SK-N-SH (cell line): Measurements from ENCODE around the gene EIPR1. TPM values are rescaled to one million over a fixed set of nuclear protein-coding genes. Genes with fewer than 3 reads are reported as not detected.

ENCODE experiments used
- CTCF ChIA-PET: fragments of 300-600, 350-600 bp; formaldehyde crosslinking; extraction: SDS; loops from one replicate; lab custom pipeline; 2021; lab: Yijun Ruan, JAX
- POLR2A ChIA-PET: fragments of 350-600 bp; sonication (Branson Sonifier 250); formaldehyde crosslinking; extraction: SDS; loops from one replicate; lab custom pipeline; 2020; ENCODE audit warnings: antibody characterized with exemption, inconsistent platforms; lab: Yijun Ruan, JAX
- DNase-seq: peaks from one replicate; pipeline ENCODE4 v3.0.0; 2012
- H2AFZ ChIP-seq: fragments of 200-600 bp; sonication (generic); 2 replicates; pipeline ENCODE4 v1.8.1; 2016; ENCODE audit warnings: antibody characterized with exemption, mild to moderate bottlenecking, low read depth
- H3F3A ChIP-seq: fragments of 200-600 bp; sonication (generic); replicated peaks from 2 replicates; pipeline ENCODE3; 2016; ENCODE audit warnings: antibody characterized with exemption, mild to moderate bottlenecking; ENCODE audit not compliant: insufficient read depth
- H3K27ac ChIP-seq, 2 experiments: fragments of 200-500 bp in 1 of 2; fragments of 200-600 bp in 1 of 2; sonication (Bioruptor generic) in 1 of 2; sonication (generic), shearing (Covaris generic) in 1 of 2; 2 replicates each; pipeline versions ENCODE4 v1.5.1 to v1.6.1; 2014 to 2016; ENCODE audit warnings: low read depth in 2 of 2, inconsistent platforms in 1 of 2, low read length in 1 of 2, mild to moderate bottlenecking in 1 of 2, mixed read lengths in 1 of 2
- H3K27me3 ChIP-seq: fragments of 200-600 bp; sonication (generic), shearing (Covaris generic); 2 replicates; pipeline ENCODE4 v1.6.1; 2016; ENCODE audit warnings: mixed run types; ENCODE audit not compliant: insufficient read depth
- H3K36me3 ChIP-seq, 2 experiments: fragments of 200-500 bp in 1 of 2; fragments of 200-600 bp in 1 of 2; sonication (Bioruptor generic) in 1 of 2; sonication (generic) in 1 of 2; replicated peaks in 1 of 2; 2 replicates each; pipeline versions ENCODE3 to v1.5.1; 2014 to 2016; ENCODE audit warnings: low read length in 1 of 2, mild to moderate bottlenecking in 1 of 2; ENCODE audit not compliant: insufficient read depth in 2 of 2, control insufficient read depth in 1 of 2
- H3K4me1 ChIP-seq, 2 experiments: fragments of 200-500 bp in 1 of 2; fragments of 200-600 bp in 1 of 2; sonication (Bioruptor generic) in 1 of 2; sonication (generic), shearing (Covaris generic) in 1 of 2; 2 replicates each; pipeline versions ENCODE4 v1.5.1 to v1.6.1; 2014 to 2016; ENCODE audit warnings: low read depth in 1 of 2, low read length in 1 of 2, mixed run types in 1 of 2; ENCODE audit not compliant: insufficient read depth in 2 of 2, control insufficient read depth in 1 of 2
- H3K4me2 ChIP-seq: fragments of 200-600 bp; sonication (generic), shearing (Covaris generic); 2 replicates; pipeline ENCODE4 v1.6.1; 2017; ENCODE audit warnings: mixed run types
- H3K4me3 ChIP-seq, 2 experiments: fragments of 200-500 bp in 1 of 2; fragments of 200-600 bp in 1 of 2; sonication (Bioruptor generic) in 1 of 2; sonication (generic), shearing (Covaris generic) in 1 of 2; 2 replicates each; pipeline versions ENCODE4 v1.5.1 to v1.8.1; 2014 to 2016; ENCODE audit warnings: low read depth in 2 of 2, inconsistent platforms in 1 of 2, low read length in 1 of 2, mild to moderate bottlenecking in 1 of 2, mixed read lengths in 1 of 2, moderate library complexity in 1 of 2
- H3K79me2 ChIP-seq: fragments of 200-600 bp; sonication (generic); 2 replicates; pipeline ENCODE4 v1.8.1; 2017; ENCODE audit warnings: mild to moderate bottlenecking; ENCODE audit not compliant: insufficient read depth
- H3K9ac ChIP-seq: fragments of 200-600 bp; sonication (generic); 2 replicates; pipeline ENCODE4 v1.6.1; 2017; ENCODE audit warnings: mixed run types
- H3K9me2 ChIP-seq: fragments of 200-600 bp; sonication (generic); 2 replicates; pipeline ENCODE4 v1.6.1; 2017; ENCODE audit warnings: mixed run types
- H3K9me3 ChIP-seq: fragments of 200-600 bp; sonication (generic); 2 replicates; pipeline ENCODE4 v1.6.1; 2017; ENCODE audit warnings: mixed run types, mild to moderate bottlenecking, moderate library complexity
- H4K20me1 ChIP-seq: fragments of 200-600 bp; sonication (generic); 2 replicates; pipeline ENCODE4 v1.6.1; 2017; ENCODE audit warnings: mild to moderate bottlenecking, mixed run types; ENCODE audit not compliant: insufficient read depth
- EP300 ChIP-seq, 2 experiments: IDR thresholded peaks; 2 replicates each; pipeline versions ENCODE4 v1.4.0 to v1.6.1; 2012; ENCODE audit warnings: borderline replicate concordance in 1 of 2, low read depth in 1 of 2, low read length in 1 of 2
- EZH2phosphoT487 ChIP-seq: fragments of 200-600 bp; sonication (generic); IDR thresholded peaks from 2 replicates; pipeline ENCODE4 v1.6.1; 2017; ENCODE audit warnings: low read depth, mixed run types, mild to moderate bottlenecking, antibody characterized with exemption, moderate library complexity, borderline replicate concordance
- FOSL2 ChIP-seq: IDR thresholded peaks from 2 replicates; pipeline ENCODE4 v1.4.0; 2012; ENCODE audit warnings: low read depth, mild to moderate bottlenecking, moderate library complexity, borderline replicate concordance
- FOXM1 ChIP-seq: IDR thresholded peaks from 2 replicates; pipeline ENCODE4 v1.4.0; 2012; ENCODE audit warnings: low read depth, mild to moderate bottlenecking
- JUND ChIP-seq: IDR thresholded peaks from 2 replicates; pipeline ENCODE4 v1.4.0; 2012
- NFIC ChIP-seq: IDR thresholded peaks from 2 replicates; pipeline ENCODE4 v1.4.0; 2012; ENCODE audit warnings: borderline replicate concordance
- NRF1 ChIP-seq: IDR thresholded peaks from 2 replicates; pipeline ENCODE4 v1.6.1; 2012; ENCODE audit warnings: low read depth, mild to moderate bottlenecking, low read length
- RAD21 ChIP-seq: IDR thresholded peaks from 2 replicates; pipeline ENCODE4 v1.6.1; 2012; ENCODE audit warnings: mild to moderate bottlenecking, low read length
- RCOR1 ChIP-seq: fragments of 150-350 bp; IDR thresholded peaks from 2 replicates; pipeline ENCODE4 v1.6.1; 2017; ENCODE audit warnings: antibody characterized with exemption, low read length
- RFX5 ChIP-seq: IDR thresholded peaks from 2 replicates; pipeline ENCODE4 v1.6.1; 2012; ENCODE audit warnings: mild to moderate bottlenecking, improper control_type of control experiment, low read length
- RXRA ChIP-seq: IDR thresholded peaks from 2 replicates; pipeline ENCODE4 v1.4.0; 2012; ENCODE audit warnings: low read depth, mild to moderate bottlenecking, borderline replicate concordance
- SMC3 ChIP-seq: IDR thresholded peaks from 2 replicates; pipeline ENCODE4 v1.6.1; 2012; ENCODE audit warnings: low read depth, low read length, improper control_type of control experiment
- TAF1 ChIP-seq: IDR thresholded peaks from 2 replicates; pipeline ENCODE4 v1.6.1; 2012; ENCODE audit warnings: low read depth, mild to moderate bottlenecking, low read length, moderate library complexity, borderline replicate concordance
- WGBS: methylation state at CpG from one replicate; pipeline ENCODE4 v1.1.6; 2017; ENCODE audit warnings: low lambda C conversion rate; 5-methylcytosine and 5-hydroxymethylcytosine counted together
- polyA plus RNA-seq, 3 experiments: library from polyadenylated mRNA; depleted of rRNA; stranded (reverse); fragments of >200 nt; gene quantifications; 2 replicates each; pipeline ENCODE4 v1.2.3, GENCODE V29; 2012
- TF ChIP-seq, protein P1 (sequence below): IDR thresholded peaks from 2 replicates; pipeline ENCODE4 v1.4.0; 2012; ENCODE audit warnings: low read depth, borderline replicate concordance
- TF ChIP-seq, protein P2 (sequence below): fragments of 150-350 bp; IDR thresholded peaks from 2 replicates; pipeline ENCODE4 v1.6.1; 2017; ENCODE audit warnings: antibody characterized with exemption, low read length, low read depth, borderline replicate concordance
- TF ChIP-seq, protein P3 (sequence below): IDR thresholded peaks from 2 replicates; pipeline ENCODE4 v1.4.0; 2012; ENCODE audit warnings: low read depth, borderline replicate concordance
- TF ChIP-seq, protein P4 (sequence below): IDR thresholded peaks from 2 replicates; pipeline ENCODE4; 2012

The EIPR1 gene
- polyA plus RNA-seq, 1 of the 3 experiments (the other 2 are of a cell fraction): 85.9 TPM

DNA sequence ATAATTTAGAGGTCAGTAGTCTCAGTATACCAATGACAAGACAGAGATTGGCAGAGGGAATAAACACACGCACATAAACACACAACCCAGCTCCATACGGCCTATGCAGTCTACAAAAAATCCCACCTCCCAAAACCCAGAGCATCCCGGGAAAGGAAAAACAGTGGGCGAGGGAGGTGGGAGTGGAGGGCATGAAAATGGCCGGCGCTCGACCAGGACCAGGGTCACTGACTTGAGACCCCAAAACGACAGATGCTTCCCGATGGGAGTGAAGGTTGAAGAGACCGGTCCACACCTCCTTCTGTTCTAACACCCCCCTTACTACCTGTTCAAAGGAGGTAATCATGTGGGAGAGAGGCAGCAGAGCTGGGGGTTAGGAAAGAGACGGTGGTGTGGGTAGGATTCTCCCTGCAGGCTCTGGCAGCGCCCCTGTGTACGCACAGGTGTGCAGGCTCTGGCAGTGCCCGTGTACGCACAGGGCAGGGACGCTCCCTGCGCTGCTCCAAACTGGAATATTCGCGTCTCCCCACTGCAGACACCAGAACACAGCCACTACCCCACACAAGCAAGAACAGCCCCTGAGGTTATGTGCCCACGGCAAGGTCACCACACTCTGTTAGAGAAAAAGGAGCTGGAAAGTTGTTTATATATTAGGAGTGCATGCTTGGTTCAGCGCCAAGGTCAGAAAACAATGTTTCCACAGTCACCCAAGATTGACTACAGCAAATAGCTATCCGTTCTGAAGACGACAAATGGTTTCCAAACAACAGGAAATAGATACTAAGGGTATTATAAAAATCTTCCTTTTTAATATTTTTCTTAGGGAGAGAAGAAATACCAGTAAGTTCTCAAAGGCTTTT, 67.9 kb downstream of the EIPR1 start:
- WGBS: 93% methylated on average over 23 of the region's 23 CpGs
- Histone ChIP-seq H3K9me2 (no peaks in the 10 kb centered on the region), H3K4me3 (no peak overlapping the region), H3K9me3 (no peaks in the 10 kb centered on the region), H3K27me3 (no peaks in the 10 kb centered on the region), H3K4me2 (no peak overlapping the region), H3K9ac (no peak overlapping the region), H2AFZ (no peak overlapping the region), H3F3A (no peaks in the 10 kb centered on the region), H3K36me3 (peaks cover 0 to 2% of the 10 kb centered on the region in 2 experiments), H4K20me1 (no peaks in the 10 kb centered on the region)
- POLR2A ChIA-PET: no interaction called here
- no peak for TF ChIP-seq TAF1
- TF ChIP-seq, protein P1, sequence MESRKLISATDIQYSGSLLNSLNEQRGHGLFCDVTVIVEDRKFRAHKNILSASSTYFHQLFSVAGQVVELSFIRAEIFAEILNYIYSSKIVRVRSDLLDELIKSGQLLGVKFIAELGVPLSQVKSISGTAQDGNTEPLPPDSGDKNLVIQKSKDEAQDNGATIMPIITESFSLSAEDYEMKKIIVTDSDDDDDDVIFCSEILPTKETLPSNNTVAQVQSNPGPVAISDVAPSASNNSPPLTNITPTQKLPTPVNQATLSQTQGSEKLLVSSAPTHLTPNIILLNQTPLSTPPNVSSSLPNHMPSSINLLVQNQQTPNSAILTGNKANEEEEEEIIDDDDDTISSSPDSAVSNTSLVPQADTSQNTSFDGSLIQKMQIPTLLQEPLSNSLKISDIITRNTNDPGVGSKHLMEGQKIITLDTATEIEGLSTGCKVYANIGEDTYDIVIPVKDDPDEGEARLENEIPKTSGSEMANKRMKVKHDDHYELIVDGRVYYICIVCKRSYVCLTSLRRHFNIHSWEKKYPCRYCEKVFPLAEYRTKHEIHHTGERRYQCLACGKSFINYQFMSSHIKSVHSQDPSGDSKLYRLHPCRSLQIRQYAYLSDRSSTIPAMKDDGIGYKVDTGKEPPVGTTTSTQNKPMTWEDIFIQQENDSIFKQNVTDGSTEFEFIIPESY: no peak
- TF ChIP-seq, protein P2, sequence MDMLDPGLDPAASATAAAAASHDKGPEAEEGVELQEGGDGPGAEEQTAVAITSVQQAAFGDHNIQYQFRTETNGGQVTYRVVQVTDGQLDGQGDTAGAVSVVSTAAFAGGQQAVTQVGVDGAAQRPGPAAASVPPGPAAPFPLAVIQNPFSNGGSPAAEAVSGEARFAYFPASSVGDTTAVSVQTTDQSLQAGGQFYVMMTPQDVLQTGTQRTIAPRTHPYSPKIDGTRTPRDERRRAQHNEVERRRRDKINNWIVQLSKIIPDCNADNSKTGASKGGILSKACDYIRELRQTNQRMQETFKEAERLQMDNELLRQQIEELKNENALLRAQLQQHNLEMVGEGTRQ: no peak
- TF ChIP-seq EZH2phosphoT487: no peak
- no peak for TF ChIP-seq NFIC
- TF ChIP-seq SMC3: no peak
- no peak for TF ChIP-seq RAD21
- no peak for TF ChIP-seq RFX5
- no peak for TF ChIP-seq NRF1
- TF ChIP-seq, protein P3, sequence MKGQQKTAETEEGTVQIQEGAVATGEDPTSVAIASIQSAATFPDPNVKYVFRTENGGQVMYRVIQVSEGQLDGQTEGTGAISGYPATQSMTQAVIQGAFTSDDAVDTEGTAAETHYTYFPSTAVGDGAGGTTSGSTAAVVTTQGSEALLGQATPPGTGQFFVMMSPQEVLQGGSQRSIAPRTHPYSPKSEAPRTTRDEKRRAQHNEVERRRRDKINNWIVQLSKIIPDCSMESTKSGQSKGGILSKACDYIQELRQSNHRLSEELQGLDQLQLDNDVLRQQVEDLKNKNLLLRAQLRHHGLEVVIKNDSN: no peak
- TF ChIP-seq FOXM1: no peak
- TF ChIP-seq JUND: no peak
- TF ChIP-seq RXRA: no peak
- no peak for TF ChIP-seq EP300 (IDR thresholded peaks at IDR 0.05; ENCODE audit: borderline replicate concordance in 1 of 2, low read depth in 1 of 2, low read length in 1 of 2)
- TF ChIP-seq, protein P4, sequence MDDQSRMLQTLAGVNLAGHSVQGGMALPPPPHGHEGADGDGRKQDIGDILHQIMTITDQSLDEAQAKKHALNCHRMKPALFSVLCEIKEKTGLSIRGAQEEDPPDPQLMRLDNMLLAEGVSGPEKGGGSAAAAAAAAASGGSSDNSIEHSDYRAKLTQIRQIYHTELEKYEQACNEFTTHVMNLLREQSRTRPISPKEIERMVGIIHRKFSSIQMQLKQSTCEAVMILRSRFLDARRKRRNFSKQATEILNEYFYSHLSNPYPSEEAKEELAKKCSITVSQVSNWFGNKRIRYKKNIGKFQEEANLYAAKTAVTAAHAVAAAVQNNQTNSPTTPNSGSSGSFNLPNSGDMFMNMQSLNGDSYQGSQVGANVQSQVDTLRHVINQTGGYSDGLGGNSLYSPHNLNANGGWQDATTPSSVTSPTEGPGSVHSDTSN: no peak
- TF ChIP-seq FOSL2: no peak
- no peak for TF ChIP-seq RCOR1
- TF ChIP-seq, all 33 proteins: peak for 0
- H3K79me2 ChIP-seq: peaks cover 19% of the 10 kb centered on the region
- DNase-seq: no peak
- CTCF ChIA-PET: no interaction called here
- H3K4me1 ChIP-seq: peaks cover 0 to 21% of the 10 kb centered on the region in 2 experiments; a peak in 2 of 4 replicates
- no peak overlapping the region for H3K27ac ChIP-seq
